Endothelial cell of umbilical vein (primary cell): ENCODE results near the gene MBIP. TPM values are rescaled to one million over a fixed set of nuclear protein-coding genes. Genes with fewer than 3 reads are reported as not detected.

ENCODE experiments used
- BruUV-seq: library from RNA; stranded (reverse); fragments of 400-500 nt; replicated peaks from 2 replicates; lab custom pipeline; 2021; lab: Mats Ljungman, UMichigan
- CTCF ChIA-PET: fragments of 300-600, 350-600 bp; sonication (Branson Sonifier 250); formaldehyde crosslinking; loops from one replicate; lab custom pipeline; 2021; ENCODE audit warnings: antibody characterized with exemption, inconsistent platforms; lab: Charles Lee
- POLR2A ChIA-PET: fragments of 300-600, 350-600 bp; sonication (Branson Sonifier 250); formaldehyde crosslinking; loops from one replicate; lab custom pipeline; 2021; ENCODE audit warnings: antibody characterized with exemption, inconsistent platforms; lab: Charles Lee
- DNase-seq: peaks from one replicate; pipeline ENCODE4 v3.0.0-alpha.2; 2011; ENCODE audit warnings: low read depth, low spot score
- FAIRE-seq: peaks from 2 replicates; lab custom pipeline; 2011; peaks lifted over from hg19 to GRCh38; lab: Jason Lieb, UNC
- H2AFZ ChIP-seq: 2 replicates; pipeline ENCODE4 v1.6.0; 2012; ENCODE audit warnings: low read depth, low read length, control low read depth, inconsistent platforms
- H3K27ac ChIP-seq: 2 replicates; pipeline ENCODE4 v1.5.1; 2011; ENCODE audit warnings: low read depth, mild to moderate bottlenecking, control low read depth, low read length, moderate library complexity; ENCODE audit not compliant: insufficient read depth
- H3K27me3 ChIP-seq, 2 experiments: 2 replicates each; pipeline versions ENCODE4 v1.6.0 to v1.6.1; 2011; ENCODE audit warnings: low read length in 2 of 2, mixed read lengths in 1 of 2; ENCODE audit not compliant: control insufficient read depth in 2 of 2, insufficient read depth in 2 of 2
- H3K36me3 ChIP-seq, 2 experiments: 2 replicates in 1 of 2; 3 replicates in 1 of 2; pipeline ENCODE4 v1.5.1; 2011; ENCODE audit warnings: low read length in 2 of 2, mild to moderate bottlenecking in 1 of 2, moderate library complexity in 1 of 2; ENCODE audit not compliant: control insufficient read depth in 2 of 2, insufficient read depth in 2 of 2; ENCODE audit errors: extremely low read depth in 1 of 2
- H3K4me1 ChIP-seq: 3 replicates; pipeline ENCODE4 v1.5.1; 2011; ENCODE audit warnings: mild to moderate bottlenecking, low read length; ENCODE audit not compliant: control insufficient read depth, insufficient read depth; ENCODE audit errors: extremely low read depth
- H3K4me2 ChIP-seq: 2 replicates; pipeline ENCODE4 v1.6.1; 2011; ENCODE audit warnings: low read length, control low read depth, mixed read lengths; ENCODE audit not compliant: insufficient read depth
- H3K4me3 ChIP-seq, 3 experiments: fragments of 200-600 bp in 1 of 3; sonication (generic), shearing (Covaris generic) in 1 of 3; replicated peaks in 1 of 3; 2 replicates each; pipeline ENCODE4 v1.5.1; 2011 to 2016; ENCODE audit warnings: control low read depth in 3 of 3, low read length in 3 of 3, mild to moderate bottlenecking in 2 of 3, inconsistent platforms in 1 of 3, low read depth in 1 of 3, moderate library complexity in 1 of 3; ENCODE audit not compliant: insufficient read depth in 1 of 3
- H3K79me2 ChIP-seq: 2 replicates; pipeline ENCODE4 v1.6.0; 2012; ENCODE audit warnings: low read length, inconsistent platforms; ENCODE audit not compliant: control insufficient read depth, insufficient read depth
- H3K9ac ChIP-seq: replicated peaks from 2 replicates; pipeline ENCODE3; 2011; ENCODE audit warnings: low read length, control low read depth; ENCODE audit not compliant: insufficient read depth; ENCODE audit errors: extremely low read depth
- H3K9me1 ChIP-seq: replicated peaks from 3 replicates; pipeline ENCODE4 v1.6.0; 2011; ENCODE audit warnings: mild to moderate bottlenecking, low read length; ENCODE audit not compliant: control insufficient read depth, insufficient read depth; ENCODE audit errors: extremely low read depth
- H3K9me3 ChIP-seq: replicated peaks from 2 replicates; pipeline ENCODE4 v1.5.1; 2012; ENCODE audit warnings: low read length, inconsistent platforms; ENCODE audit not compliant: control insufficient read depth, insufficient read depth
- H4K20me1 ChIP-seq: replicated peaks from 2 replicates; pipeline ENCODE3; 2011; ENCODE audit warnings: mild to moderate bottlenecking, low read length; ENCODE audit not compliant: control insufficient read depth, insufficient read depth; ENCODE audit errors: extremely low read depth
- FOS ChIP-seq: IDR thresholded peaks from 2 replicates; pipeline ENCODE4 v1.6.1; 2011; ENCODE audit warnings: mild to moderate bottlenecking, low read length, moderate library complexity, borderline replicate concordance; ENCODE audit not compliant: insufficient read depth
- POLR2A ChIP-seq: IDR thresholded peaks from 2 replicates; pipeline ENCODE4 v1.6.1; 2012; ENCODE audit warnings: low read depth, mild to moderate bottlenecking, control low read depth, low read length
- POLR2AphosphoS5 ChIP-seq: IDR thresholded peaks from 2 replicates; pipeline ENCODE4 v1.6.1; 2012; ENCODE audit warnings: low read depth, mild to moderate bottlenecking, control low read depth, low read length, moderate library complexity; ENCODE audit not compliant: insufficient read depth
- dilution Hi-C: fragments of 300-500 bp; cut with MboI; formaldehyde crosslinking; loops from one replicate; pipeline ENCODE4 v1.15.0; 2019; ENCODE audit warnings: low sequenced_read_pairs; ENCODE audit not compliant: extremely low pct_ligation_motif_present
- intact Hi-C: fragments of 100-400 bp; cut with micrococcal nuclease; formaldehyde crosslinking; loops from one replicate; pipeline ENCODE4 v1.10.0; 2022
- polyA plus RNA-seq, 4 experiments: library from polyadenylated mRNA; depleted of rRNA in 3 of 4; stranded (reverse) in 3 of 4; unstranded in 1 of 4; fragments of >200 nt; gene quantifications; 2 replicates each; pipeline versions ENCODE4 v1.2.1 to v1.2.3, GENCODE V29; 2011 to 2012; ENCODE audit warnings: missing spikeins in 1 of 4
- total RNA-seq: library from RNA; stranded (reverse); gene quantifications from 2 replicates; pipeline ENCODE4 v1.2.3, GENCODE V29; 2021
- TF ChIP-seq, protein P1 (sequence below), 2 donors: IDR thresholded peaks; 1 replicate in 1 of 2; 2 replicates in 1 of 2; pipeline ENCODE4 v1.5.1; 2011; ENCODE audit warnings: low read length in 2 of 2, mild to moderate bottlenecking in 2 of 2, moderate library complexity in 2 of 2, control low read depth in 1 of 2, inconsistent platforms in 1 of 2, low read depth in 1 of 2; ENCODE audit not compliant: insufficient read depth in 1 of 2; ENCODE audit errors: extremely low read depth in 1 of 2
- TF ChIP-seq, protein P2 (sequence below): IDR thresholded peaks from 2 replicates; pipeline ENCODE4 v1.6.1; 2011; ENCODE audit not compliant: insufficient read depth, insufficient read length

MBIP gene
- total and polyA plus RNA-seq, 2 donors (not counting 3 experiments of a cell fraction or from before 2014, with no cell fraction given): 8.8 to 14.5 TPM

DNA sequence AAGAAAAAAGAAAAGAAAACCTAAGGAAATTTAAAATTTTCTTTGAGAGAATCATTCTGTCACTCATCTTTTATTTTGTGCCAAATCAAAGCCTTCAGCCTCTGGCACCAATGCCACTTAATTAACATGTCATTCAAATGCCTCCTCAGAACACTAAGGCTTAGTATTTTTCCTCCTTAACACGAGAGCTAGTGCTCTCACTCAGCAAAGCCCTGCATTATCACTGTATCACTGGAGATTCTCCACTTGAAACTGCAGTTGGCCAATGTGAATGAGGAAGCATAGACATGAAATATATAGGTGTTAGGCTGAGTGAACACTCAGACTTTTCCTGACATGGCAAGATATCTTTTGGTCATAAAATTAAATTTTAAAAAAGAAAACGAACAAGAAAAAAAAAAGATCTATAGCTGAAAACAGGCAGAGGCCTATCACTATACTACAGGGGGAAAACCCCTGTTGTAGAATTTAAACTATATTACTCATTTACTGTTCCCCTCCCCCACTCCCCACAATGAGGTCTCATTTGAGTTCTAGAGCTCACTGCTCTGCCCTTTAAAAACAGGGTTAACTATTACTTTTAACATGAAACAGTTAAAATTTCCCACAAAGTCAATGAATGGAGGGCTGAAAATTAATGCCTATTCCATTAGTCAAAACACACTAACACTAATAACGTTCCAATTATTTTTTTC lies 5.1 kb downstream of the MBIP start:
- TF ChIP-seq, protein P1, sequence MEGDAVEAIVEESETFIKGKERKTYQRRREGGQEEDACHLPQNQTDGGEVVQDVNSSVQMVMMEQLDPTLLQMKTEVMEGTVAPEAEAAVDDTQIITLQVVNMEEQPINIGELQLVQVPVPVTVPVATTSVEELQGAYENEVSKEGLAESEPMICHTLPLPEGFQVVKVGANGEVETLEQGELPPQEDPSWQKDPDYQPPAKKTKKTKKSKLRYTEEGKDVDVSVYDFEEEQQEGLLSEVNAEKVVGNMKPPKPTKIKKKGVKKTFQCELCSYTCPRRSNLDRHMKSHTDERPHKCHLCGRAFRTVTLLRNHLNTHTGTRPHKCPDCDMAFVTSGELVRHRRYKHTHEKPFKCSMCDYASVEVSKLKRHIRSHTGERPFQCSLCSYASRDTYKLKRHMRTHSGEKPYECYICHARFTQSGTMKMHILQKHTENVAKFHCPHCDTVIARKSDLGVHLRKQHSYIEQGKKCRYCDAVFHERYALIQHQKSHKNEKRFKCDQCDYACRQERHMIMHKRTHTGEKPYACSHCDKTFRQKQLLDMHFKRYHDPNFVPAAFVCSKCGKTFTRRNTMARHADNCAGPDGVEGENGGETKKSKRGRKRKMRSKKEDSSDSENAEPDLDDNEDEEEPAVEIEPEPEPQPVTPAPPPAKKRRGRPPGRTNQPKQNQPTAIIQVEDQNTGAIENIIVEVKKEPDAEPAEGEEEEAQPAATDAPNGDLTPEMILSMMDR (IDR thresholded peaks at IDR 0.05; ENCODE audit: extremely low read depth in 1 of 2, insufficient read depth in 1 of 2, low read depth in 1 of 2, low read length in 2 of 2): no peak
- no peak for TF ChIP-seq POLR2AphosphoS5
- TF ChIP-seq, protein P2, sequence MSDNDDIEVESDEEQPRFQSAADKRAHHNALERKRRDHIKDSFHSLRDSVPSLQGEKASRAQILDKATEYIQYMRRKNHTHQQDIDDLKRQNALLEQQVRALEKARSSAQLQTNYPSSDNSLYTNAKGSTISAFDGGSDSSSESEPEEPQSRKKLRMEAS: no peak
- TF ChIP-seq FOS: no peak
- no peak for TF ChIP-seq POLR2A
- ChIA-PET CTCF (no interaction called here), POLR2A (no interaction called here)
- H3K9me1 ChIP-seq: peaks cover 2% of the 10 kb centered on the region
- intact Hi-C loops (no loop called here), dilution Hi-C loops (no loop called here)
- no TSS peak for BruUV-seq
- H3K9me3 ChIP-seq: no peaks in the 10 kb centered on the region
- peaks cover 4% of the 10 kb centered on the region for H4K20me1 ChIP-seq
- DNase-seq (no peak), FAIRE-seq (no peak)
- no peak overlapping the region for H3K9ac ChIP-seq
- peaks cover 46% of the 10 kb centered on the region for H3K79me2 ChIP-seq
- no peak overlapping the region for H3K27ac ChIP-seq
- no peak overlapping the region for H2AFZ ChIP-seq
- H3K36me3 ChIP-seq: peaks cover 4 to 6% of the 10 kb centered on the region in 2 experiments
- peaks cover 24% of the 10 kb centered on the region for H3K4me1 ChIP-seq
- no peak overlapping the region for H3K4me3 ChIP-seq
- no peaks in the 10 kb centered on the region for H3K27me3 ChIP-seq
- H3K4me2 ChIP-seq: no peak overlapping the region
